Measurements from ENCODE around the gene GTF2A1L. TPM values are rescaled to one million over a fixed set of nuclear protein-coding genes. Genes with fewer than 3 reads are reported as not detected.

The GTF2A1L gene
- total RNA-seq, 1 donor from 2014 or later: not detected

- Mint-ChIP-seq H3K27ac (ENCODE audit: unreplicated experiment) (no peak overlapping the region), H3K4me3 (ENCODE audit: unreplicated experiment) (no peak overlapping the region)
- DNase-seq (ENCODE audit: low spot score): no peak
Observed at GRCh38 chr2:48728295-48728694, 110.6 kb downstream of the GTF2A1L start.

GRCh38 chr2:48728840-48729239 is 111.2 kb downstream of the GTF2A1L start:
- no peak overlapping the region for H3K27ac Mint-ChIP-seq (ENCODE audit: unreplicated experiment)
- no peak for TF ChIP-seq CTCF (IDR thresholded peaks at IDR 0.05)
- H3K9me3 Mint-ChIP-seq (ENCODE audit: low read depth): no peaks in the 10 kb centered on the region
- H3K27me3 Mint-ChIP-seq (ENCODE audit: low read depth): peaks cover 8% of the 10 kb centered on the region
- DNase-seq (ENCODE audit: low spot score): no peak
- H3K4me1 Mint-ChIP-seq (ENCODE audit: low read depth): peaks cover 9% of the 10 kb centered on the region
- H3K36me3 Mint-ChIP-seq (ENCODE audit: low read depth): no peaks in the 10 kb centered on the region
- H3K4me3 Mint-ChIP-seq (ENCODE audit: unreplicated experiment): no peak overlapping the region

More at GRCh38 chr2:48728295-48728694, 110.6 kb downstream of the GTF2A1L start:
- TF ChIP-seq CTCF (IDR thresholded peaks at IDR 0.05): no peak
- H3K27me3 Mint-ChIP-seq (ENCODE audit: low read depth): peaks cover 6% of the 10 kb centered on the region
- no peaks in the 10 kb centered on the region for H3K9me3 Mint-ChIP-seq (ENCODE audit: low read depth)
- peaks cover 9% of the 10 kb centered on the region for H3K4me1 Mint-ChIP-seq (ENCODE audit: low read depth)
- H3K36me3 Mint-ChIP-seq (ENCODE audit: low read depth): no peaks in the 10 kb centered on the region

Other genes with a start within 250 kb of the GTF2A1L start
- 13.3 to 18.6 TPM (median 16.4 TPM) in 3 replicates for gene PPP1R21, start 177.1 kb upstream of the GTF2A1L start, total RNA-seq
- gene STON1, start 87.7 kb upstream of the GTF2A1L start, total RNA-seq: 8.7 to 18.0 TPM (median 9.6 TPM) in 3 replicates
- not detected in 3 replicates for gene LHCGR, start 137.9 kb downstream of the GTF2A1L start, total RNA-seq